Upper lobe of right lung (tissue), 1 donor: ENCODE results near the gene NEMF. TPM values are rescaled to one million over a fixed set of nuclear protein-coding genes. Genes with fewer than 3 reads are reported as not detected.
"Not testable (repeated sequence)": the region's sequence is repeated elsewhere in the genome, so short reads cannot be mapped to it uniquely, and the experiment has no call there.

Source experiments
- ATAC-seq: fragments of 200-7000 bp; cut with Tn5 transposase; one replicate; pipeline ENCODE4 v1.9.1; 2020; ENCODE audit warnings: mild to moderate bottlenecking, moderate library complexity
- DNase-seq: peaks from one replicate; pipeline ENCODE4 v3.0.0-alpha.2; 2020
- H3K27ac ChIP-seq: fragments of 200-600 bp; one replicate; pipeline ENCODE4 v1.8.0; 2022
- H3K27me3 ChIP-seq: fragments of 200-600 bp; one replicate; pipeline ENCODE4 v1.8.0; 2022; ENCODE audit warnings: mild to moderate bottlenecking
- H3K36me3 ChIP-seq: fragments of 200-600 bp; one replicate; pipeline ENCODE4 v1.8.0; 2022
- H3K4me1 ChIP-seq: fragments of 200-600 bp; one replicate; pipeline ENCODE4 v1.8.0; 2022
- H3K4me3 ChIP-seq: fragments of 200-600 bp; one replicate; pipeline ENCODE4 v1.8.0; 2022; ENCODE audit warnings: mild to moderate bottlenecking
- H3K9me3 ChIP-seq: fragments of 200-600 bp; one replicate; pipeline ENCODE4 v1.8.0; 2022
- intact Hi-C: fragments of 100-400 bp; cut with DNase I; formaldehyde crosslinking; loops from one replicate; pipeline ENCODE4 v1.11.0; 2022
- total RNA-seq: library from RNA; stranded (reverse); fragmentation: NEBNext Ultra II Directional; extraction: Animal tissue kit (Norgen Biotek cat#: 25700); gene quantifications from one replicate; pipeline ENCODE4 v1.2.1, GENCODE V29; 2021
- TF ChIP-seq, protein P1 (sequence below): fragments of 200-600 bp; IDR thresholded peaks from one replicate; pipeline ENCODE4 v1.8.0; 2022; ENCODE audit warnings: antibody characterized with exemption
- donor health status: DM: no; HTN: yes; CAD: no; lungs with severe emphysema.

Gene NEMF
- total RNA-seq, 1 donor from 2014 or later: 57.4 TPM

DNA sequence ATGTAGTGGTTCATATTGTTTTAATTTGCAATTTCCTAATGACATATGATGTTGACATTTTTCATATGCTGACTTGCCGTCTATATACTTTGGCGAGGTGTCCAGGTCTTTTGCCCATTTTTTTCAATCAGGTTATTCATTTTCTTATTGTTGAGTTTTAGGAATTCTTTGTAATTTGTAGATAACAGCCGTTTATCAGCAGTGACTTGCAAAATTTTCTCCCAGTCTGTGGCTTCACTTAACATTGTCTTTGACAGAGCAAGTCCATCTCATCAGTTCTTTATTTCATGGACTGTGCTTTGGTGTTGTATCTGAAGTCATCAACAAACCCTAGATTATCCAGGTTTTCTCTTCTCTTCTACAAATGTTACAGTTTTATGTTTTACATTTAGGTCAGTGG, 97.2 kb downstream of the NEMF start:
- Histone ChIP-seq H3K4me1 (no peaks in the 10 kb centered on the region), H3K27ac (no peak overlapping the region), H3K27me3 (no peaks in the 10 kb centered on the region), H3K4me3 (no peak overlapping the region), H3K36me3 (peaks cover 12% of the 10 kb centered on the region), H3K9me3 (no peaks in the 10 kb centered on the region)
- DNase-seq (no peak), ATAC-seq (no peak)
- intact Hi-C loops: no loop called here
- TF ChIP-seq, protein P1, sequence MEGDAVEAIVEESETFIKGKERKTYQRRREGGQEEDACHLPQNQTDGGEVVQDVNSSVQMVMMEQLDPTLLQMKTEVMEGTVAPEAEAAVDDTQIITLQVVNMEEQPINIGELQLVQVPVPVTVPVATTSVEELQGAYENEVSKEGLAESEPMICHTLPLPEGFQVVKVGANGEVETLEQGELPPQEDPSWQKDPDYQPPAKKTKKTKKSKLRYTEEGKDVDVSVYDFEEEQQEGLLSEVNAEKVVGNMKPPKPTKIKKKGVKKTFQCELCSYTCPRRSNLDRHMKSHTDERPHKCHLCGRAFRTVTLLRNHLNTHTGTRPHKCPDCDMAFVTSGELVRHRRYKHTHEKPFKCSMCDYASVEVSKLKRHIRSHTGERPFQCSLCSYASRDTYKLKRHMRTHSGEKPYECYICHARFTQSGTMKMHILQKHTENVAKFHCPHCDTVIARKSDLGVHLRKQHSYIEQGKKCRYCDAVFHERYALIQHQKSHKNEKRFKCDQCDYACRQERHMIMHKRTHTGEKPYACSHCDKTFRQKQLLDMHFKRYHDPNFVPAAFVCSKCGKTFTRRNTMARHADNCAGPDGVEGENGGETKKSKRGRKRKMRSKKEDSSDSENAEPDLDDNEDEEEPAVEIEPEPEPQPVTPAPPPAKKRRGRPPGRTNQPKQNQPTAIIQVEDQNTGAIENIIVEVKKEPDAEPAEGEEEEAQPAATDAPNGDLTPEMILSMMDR: no peak

DNA sequence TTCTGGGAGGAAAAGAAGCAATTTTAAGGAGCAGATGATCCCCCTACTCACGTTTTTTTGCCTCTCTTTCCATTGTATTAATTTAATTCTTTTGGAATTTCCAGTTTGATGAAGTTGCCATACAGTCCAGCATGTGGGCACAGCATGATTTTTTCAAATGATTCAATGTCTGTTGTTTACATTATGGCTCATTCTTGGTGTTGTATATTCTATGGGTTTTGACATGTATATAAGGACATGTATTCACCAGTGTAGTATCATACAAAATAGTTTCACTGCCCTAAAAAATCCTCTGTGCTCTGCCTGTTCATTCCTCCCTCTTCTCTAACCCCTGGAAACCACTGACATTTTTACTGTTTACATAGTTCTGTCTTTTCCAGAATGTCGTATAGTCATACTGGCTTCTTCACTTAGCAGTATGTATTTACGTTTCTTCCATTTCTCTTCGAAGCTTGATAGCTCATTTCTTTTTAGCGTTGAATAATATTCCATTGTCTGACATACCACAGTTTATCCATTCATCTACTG, 98.0 kb downstream of the NEMF start:
- TF ChIP-seq, protein P1: no peak
- ATAC-seq: no peak
- intact Hi-C loops: no loop called here

DNA sequence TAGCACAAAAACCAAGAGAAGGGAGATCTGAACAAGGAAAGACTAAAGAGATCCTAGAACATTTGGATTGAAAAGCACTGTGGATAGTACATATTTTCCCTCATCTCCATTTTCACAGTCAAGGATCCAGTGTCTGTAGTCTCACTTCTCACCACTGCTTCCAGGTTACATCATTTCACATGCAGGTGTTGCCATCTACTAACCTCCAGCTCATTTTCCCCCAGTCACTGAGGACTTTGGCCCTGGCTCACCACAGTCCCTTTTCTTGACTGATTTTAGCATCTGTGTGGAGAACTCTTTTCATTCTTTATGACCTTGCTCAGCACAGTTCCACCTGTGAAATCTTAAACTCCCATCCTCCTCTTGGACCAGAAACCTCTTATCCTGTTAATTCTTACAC, 106.1 kb downstream of the NEMF start:
- DNase-seq, H3K4me3 ChIP-seq, H3K4me1 ChIP-seq, intact Hi-C loops, H3K27ac ChIP-seq, ATAC-seq, H3K27me3 ChIP-seq, H3K9me3 ChIP-seq: not testable (repeated sequence)
- H3K36me3 ChIP-seq: peaks cover 20% of the 10 kb centered on the region

More for the DNA sequence above, 98.0 kb downstream of the NEMF start:
- DNase-seq: no peak
- H3K27ac ChIP-seq: no peak overlapping the region
- H3K4me3 ChIP-seq: no peak overlapping the region
- H3K36me3 ChIP-seq: peaks cover 12% of the 10 kb centered on the region
- no peaks in the 10 kb centered on the region for H3K9me3 ChIP-seq
- no peaks in the 10 kb centered on the region for H3K4me1 ChIP-seq
- H3K27me3 ChIP-seq: no peaks in the 10 kb centered on the region

DNA sequence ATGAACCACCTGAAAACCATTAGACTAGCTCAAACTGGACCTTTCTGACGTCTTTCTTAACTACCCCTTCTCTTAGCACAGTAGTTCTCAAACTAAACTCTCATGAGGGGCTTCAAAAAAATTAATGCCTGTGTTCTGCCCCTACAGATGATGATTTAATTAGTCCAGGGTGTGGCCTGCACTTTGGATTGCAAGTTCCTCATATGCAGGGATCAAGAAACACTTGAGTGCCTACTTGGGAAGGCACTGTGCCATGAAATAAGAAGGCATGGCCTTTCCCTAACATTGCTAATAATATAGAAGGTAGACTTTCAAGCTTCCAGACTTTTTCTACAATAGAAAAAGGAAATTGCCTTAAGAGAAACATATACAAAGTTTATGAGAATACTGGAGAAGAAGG, 107.4 kb downstream of the NEMF start:
- ATAC-seq (no peak), DNase-seq (no peak)
- H3K4me3 ChIP-seq: no peak overlapping the region
- TF ChIP-seq, protein P1: no peak
- peaks cover 27% of the 10 kb centered on the region for H3K36me3 ChIP-seq
- no peaks in the 10 kb centered on the region for H3K9me3 ChIP-seq
- H3K27me3 ChIP-seq: no peaks in the 10 kb centered on the region
- intact Hi-C loops: no loop called here
- no peak overlapping the region for H3K27ac ChIP-seq
- no peaks in the 10 kb centered on the region for H3K4me1 ChIP-seq

DNA sequence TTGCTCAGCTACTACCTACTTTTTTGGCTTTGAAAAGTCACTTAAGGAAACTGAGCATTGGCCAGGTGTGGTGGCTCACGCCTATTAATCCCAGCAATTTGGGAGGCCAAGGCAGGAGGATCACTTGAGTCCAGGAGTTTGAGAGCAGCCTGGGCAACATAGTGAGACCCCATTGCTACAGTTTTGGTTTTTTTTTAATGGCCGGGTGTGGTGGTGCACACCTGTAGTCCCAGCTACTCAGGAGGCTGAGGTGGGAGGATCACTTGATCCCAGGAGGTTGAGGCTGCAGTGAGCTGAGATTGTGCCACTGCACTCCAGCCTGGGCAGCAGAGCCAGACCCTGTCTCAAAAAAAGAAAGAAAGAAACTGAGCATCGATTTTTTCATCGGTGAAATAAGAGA, 116.9 kb downstream of the NEMF start:
- H3K36me3 ChIP-seq, intact Hi-C loops, H3K27ac ChIP-seq, H3K4me3 ChIP-seq, ATAC-seq, H3K27me3 ChIP-seq, H3K9me3 ChIP-seq, DNase-seq, H3K4me1 ChIP-seq: not testable (repeated sequence)

DNA sequence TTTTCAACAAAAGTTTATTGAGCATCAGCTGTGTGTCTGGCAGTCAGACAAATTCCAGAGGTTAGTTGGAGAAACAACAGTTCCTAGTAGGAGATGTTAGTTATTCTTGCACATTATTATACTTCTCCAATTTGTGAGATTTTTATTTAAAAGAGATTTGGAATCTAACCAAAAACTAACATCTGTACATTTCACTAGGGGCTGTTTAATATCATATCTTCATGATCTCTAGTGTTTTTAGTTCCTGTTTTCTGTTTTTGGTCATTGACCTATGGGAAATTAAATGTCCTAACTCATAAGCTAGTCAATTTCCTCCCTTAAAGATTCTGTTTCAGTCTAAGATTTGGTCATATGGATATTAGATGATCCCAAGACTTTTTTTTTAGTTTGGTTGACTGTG, 118.8 kb downstream of the NEMF start:
- intact Hi-C loops: no loop called here
- no peak overlapping the region for H3K4me3 ChIP-seq
- no peak for DNase-seq
- no peaks in the 10 kb centered on the region for H3K4me1 ChIP-seq
- TF ChIP-seq, protein P1: no peak
- H3K27me3 ChIP-seq: no peaks in the 10 kb centered on the region
- H3K27ac ChIP-seq: no peak overlapping the region
- no peaks in the 10 kb centered on the region for H3K9me3 ChIP-seq
- no peak for ATAC-seq
- H3K36me3 ChIP-seq: peaks cover 6% of the 10 kb centered on the region

DNA sequence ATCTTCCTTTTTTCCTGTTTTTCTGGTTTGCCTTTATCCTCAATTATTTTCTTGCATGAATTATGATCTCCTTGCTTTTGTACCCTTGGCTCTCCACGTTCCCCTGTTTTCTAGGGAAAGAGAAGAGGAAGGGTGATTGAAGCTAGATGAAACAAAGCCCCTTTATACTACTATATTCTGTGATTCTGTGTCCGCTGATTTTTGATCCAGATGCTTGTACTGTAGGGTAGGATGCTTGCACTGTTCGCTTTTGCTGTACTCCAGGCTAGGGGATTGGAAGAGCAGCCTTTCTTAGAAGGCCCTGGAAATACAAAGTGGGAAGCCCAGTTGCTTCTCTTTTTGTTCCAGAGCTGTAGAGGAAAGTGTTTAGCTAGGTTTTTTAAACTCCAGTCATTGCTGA, 119.7 kb downstream of the NEMF start:
- DNase-seq (no peak), ATAC-seq (no peak)
- no peak overlapping the region for H3K4me3 ChIP-seq
- no peaks in the 10 kb centered on the region for H3K27me3 ChIP-seq
- TF ChIP-seq, protein P1: no peak
- H3K27ac ChIP-seq: no peak overlapping the region
- intact Hi-C loops: no loop called here
- peaks cover 6% of the 10 kb centered on the region for H3K36me3 ChIP-seq
- no peaks in the 10 kb centered on the region for H3K4me1 ChIP-seq
- no peaks in the 10 kb centered on the region for H3K9me3 ChIP-seq
